Neural cell (in vitro differentiated cells): Measurements from ENCODE around the gene CBX2. TPM values are rescaled to one million over a fixed set of nuclear protein-coding genes. Genes with fewer than 3 reads are reported as not detected.

Experiments used
- H2AFZ ChIP-seq: fragments of 200-600, 300-800 bp; sonication (generic), shearing (Covaris generic); 2 replicates; pipeline ENCODE4 v1.6.0; 2014; ENCODE audit warnings: low read depth, mild to moderate bottlenecking, antibody characterized with exemption, low read length, moderate library complexity
- H3F3A ChIP-seq: fragments of 200-600 bp; shearing (Covaris generic); 2 replicates; pipeline ENCODE4 v1.6.1; 2016; ENCODE audit warnings: mild to moderate bottlenecking, moderate library complexity, mixed read lengths, antibody characterized with exemption, low read length; ENCODE audit not compliant: insufficient read depth, poor library complexity, severe bottlenecking
- H3K27ac ChIP-seq: fragments of 200-600, 300-800 bp; sonication (generic), shearing (Covaris generic); 2 replicates; pipeline ENCODE4 v1.5.1; 2014; ENCODE audit warnings: mild to moderate bottlenecking, low read length, moderate library complexity
- H3K27me3 ChIP-seq: fragments of 300-800, 200-600 bp; sonication (generic), shearing (Covaris generic); 2 replicates; pipeline ENCODE4 v1.6.0; 2014; ENCODE audit warnings: mild to moderate bottlenecking, low read depth, low read length, moderate library complexity; ENCODE audit not compliant: insufficient read depth
- H3K36me3 ChIP-seq: fragments of 300-800, 200-600 bp; sonication (generic), shearing (Covaris generic); 2 replicates; pipeline ENCODE4 v1.5.1; 2014; ENCODE audit warnings: mild to moderate bottlenecking, antibody characterized with exemption, low read length, moderate library complexity; ENCODE audit not compliant: insufficient read depth
- H3K4me2 ChIP-seq: fragments of 300-800, 200-600 bp; sonication (generic), shearing (Covaris generic); 2 replicates; pipeline ENCODE4 v1.6.0; 2014; ENCODE audit warnings: mild to moderate bottlenecking, low read length
- H3K4me3 ChIP-seq: fragments of 300-800, 200-600 bp; sonication (generic), shearing (Covaris generic); 2 replicates; pipeline ENCODE4 v1.5.1; 2014; ENCODE audit warnings: mild to moderate bottlenecking, low read length, moderate library complexity
- H3K79me2 ChIP-seq: fragments of 200-600 bp; shearing (Covaris generic); replicated peaks from 2 replicates; pipeline ENCODE4 v1.6.0; 2014; ENCODE audit warnings: mild to moderate bottlenecking, low read length, moderate library complexity; ENCODE audit not compliant: insufficient read depth
- H3K9ac ChIP-seq: fragments of 300-800, 200-600 bp; sonication (generic), shearing (Covaris generic); 2 replicates; pipeline ENCODE4 v1.6.1; 2016; ENCODE audit warnings: mild to moderate bottlenecking, low read length, mixed read lengths
- H3K9me2 ChIP-seq: fragments of 200-600 bp; shearing (Covaris generic); 2 replicates; pipeline ENCODE4 v1.6.1; 2016; ENCODE audit warnings: mild to moderate bottlenecking, low read length, mixed read lengths; ENCODE audit not compliant: insufficient read depth
- H3K9me3 ChIP-seq: fragments of 200-600, 300-800 bp; sonication (generic), shearing (Covaris generic); 2 replicates; pipeline ENCODE4 v1.6.1; 2016; ENCODE audit warnings: mild to moderate bottlenecking, mixed run types, low read length, moderate library complexity, mixed read lengths
- H4K20me1 ChIP-seq: fragments of 200-600 bp; shearing (Covaris generic); 2 replicates; pipeline ENCODE4 v1.6.1; 2016; ENCODE audit warnings: mild to moderate bottlenecking, mixed run types; ENCODE audit not compliant: insufficient read depth
- CTCF ChIP-seq: fragments of 450-650 bp; IDR thresholded peaks from 2 replicates; pipeline ENCODE4 v1.5.1; 2014; ENCODE audit warnings: antibody characterized with exemption, mild to moderate bottlenecking, moderate library complexity; ENCODE audit not compliant: poor library complexity, severe bottlenecking
- EP300 ChIP-seq: fragments of 450-650 bp; conservative IDR thresholded peaks from 2 replicates; pipeline ENCODE4 v1.6.1; 2014; ENCODE audit warnings: antibody characterized with exemption, mild to moderate bottlenecking, moderate library complexity; ENCODE audit not compliant: poor library complexity, severe bottlenecking
- EZH2 ChIP-seq: fragments of 200-600, 300-800 bp; shearing (Covaris generic), sonication (generic); IDR thresholded peaks from 2 replicates; pipeline ENCODE4 v1.6.1; 2014; ENCODE audit warnings: antibody characterized with exemption, low read length, borderline replicate concordance, mild to moderate bottlenecking; ENCODE audit not compliant: insufficient read depth, poor library complexity, severe bottlenecking
- MXI1 ChIP-seq: fragments of 450-650 bp; conservative IDR thresholded peaks from 2 replicates; pipeline ENCODE4 v1.6.1; 2014; ENCODE audit warnings: antibody characterized with exemption, mild to moderate bottlenecking; ENCODE audit not compliant: poor library complexity, severe bottlenecking
- POLR2AphosphoS5 ChIP-seq: IDR thresholded peaks from 2 replicates; pipeline ENCODE4 v1.6.1; 2012
- RAD21 ChIP-seq: fragments of 450-650 bp; conservative IDR thresholded peaks from 2 replicates; pipeline ENCODE4 v1.6.1; 2014; ENCODE audit warnings: antibody characterized with exemption, mild to moderate bottlenecking, moderate library complexity
- REST ChIP-seq: IDR thresholded peaks from 2 replicates; pipeline ENCODE4 v1.6.1; 2012; ENCODE audit warnings: borderline replicate concordance
- SMC3 ChIP-seq: fragments of 450-650 bp; conservative IDR thresholded peaks from 2 replicates; pipeline ENCODE4 v1.6.1; 2014; ENCODE audit warnings: antibody characterized with exemption, mild to moderate bottlenecking, moderate library complexity; ENCODE audit not compliant: poor library complexity
- TAF1 ChIP-seq: IDR thresholded peaks from 2 replicates; pipeline ENCODE4 v1.6.1; 2012; ENCODE audit warnings: low read depth
- polyA plus RNA-seq: library from polyadenylated mRNA; depleted of rRNA; stranded (reverse); fragments of >200 nt; gene quantifications from 2 replicates; pipeline ENCODE4 v1.2.3, GENCODE V29; 2014

CBX2 gene
- polyA plus RNA-seq, 1 donor from 2014 or later, result 16.9 TPM

DNA sequence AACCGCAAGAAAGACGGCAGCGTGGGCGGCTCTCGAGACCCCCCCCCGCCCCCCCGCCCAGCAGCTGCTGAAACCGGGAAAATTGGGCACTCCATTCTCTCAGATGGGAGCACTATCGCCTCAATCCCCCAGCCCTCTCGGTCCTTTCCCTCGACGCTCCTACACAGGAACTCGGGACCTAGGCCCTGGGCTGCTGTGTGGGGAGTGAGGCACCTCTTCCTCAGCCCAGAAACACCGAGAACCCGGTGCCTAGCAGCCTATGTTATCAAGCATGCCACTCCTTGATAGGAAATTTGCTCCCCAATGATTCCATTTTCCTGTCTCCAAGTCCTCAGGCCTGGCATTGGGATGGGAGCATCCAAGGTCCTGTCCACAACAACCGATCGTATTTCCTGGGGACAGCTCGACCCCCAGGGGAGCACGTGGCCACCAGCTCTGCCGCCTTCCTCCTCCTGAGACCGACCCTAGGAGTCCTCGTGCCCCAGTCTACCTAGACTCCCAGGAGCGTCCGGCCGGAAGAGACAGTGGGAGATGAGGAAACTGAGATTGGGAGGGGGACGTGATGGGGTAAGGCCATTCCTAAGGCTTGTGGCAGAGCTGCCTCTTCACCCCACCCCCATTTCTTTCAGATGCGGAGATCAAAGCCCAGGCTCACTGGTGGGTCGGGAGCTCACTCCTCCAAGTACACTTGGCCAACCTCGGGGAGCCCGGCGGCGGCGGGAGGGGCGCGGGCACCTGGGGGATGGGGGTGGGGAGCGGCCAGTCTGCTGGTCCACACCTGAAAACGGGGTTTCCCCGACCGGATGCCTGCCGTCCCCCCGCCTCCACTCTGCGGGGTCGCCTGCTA is 36.4 kb downstream of the CBX2 start:
- H3K27ac ChIP-seq, result no peak overlapping the region
- no peak overlapping the region for H2AFZ ChIP-seq
- no peak for TF ChIP-seq SMC3
- no peak for TF ChIP-seq EP300
- no peak for TF ChIP-seq POLR2AphosphoS5
- no peak for TF ChIP-seq TAF1
- no peak for TF ChIP-seq MXI1
- no peak for TF ChIP-seq RAD21
- no peak for TF ChIP-seq REST
- no peak for TF ChIP-seq EZH2
- TF ChIP-seq CTCF, result no peak
- no peaks in the 10 kb centered on the region for H3K9me3 ChIP-seq
- no peaks in the 10 kb centered on the region for H3K9me2 ChIP-seq
- H3K9ac ChIP-seq, result peak overlapping the region; percentile 98
- H3K36me3 ChIP-seq, result no peaks in the 10 kb centered on the region
- H4K20me1 ChIP-seq, result no peaks in the 10 kb centered on the region
- no peak overlapping the region for H3K4me2 ChIP-seq
- H3K27me3 ChIP-seq, result peaks cover 59% of the 10 kb centered on the region
- no peaks in the 10 kb centered on the region for H3K79me2 ChIP-seq
- peaks cover 12% of the 10 kb centered on the region for H3F3A ChIP-seq
- peak overlapping the region; percentile 50 for H3K4me3 ChIP-seq

GRCh38 chr17:79814974-79815835 is 37.3 kb downstream of the CBX2 start:
- Histone ChIP-seq H3K27ac (no peak overlapping the region), H3K36me3 (no peaks in the 10 kb centered on the region), H3K4me2 (no peak overlapping the region), H2AFZ (no peak overlapping the region), H3K9me2 (no peaks in the 10 kb centered on the region), H3K9me3 (no peaks in the 10 kb centered on the region), H3K4me3 (no peak overlapping the region), H3K79me2 (no peaks in the 10 kb centered on the region), H3K9ac (peak overlapping the region; percentile 1), H3K27me3 (peaks cover 59% of the 10 kb centered on the region), H4K20me1 (no peaks in the 10 kb centered on the region), H3F3A (peaks cover 12% of the 10 kb centered on the region)
- TF ChIP-seq SMC3 (no peak), EZH2 (peak; percentile 86)
